Epithelial cell of esophagus (primary cell): ENCODE results near the gene AAR2.

Experiments
- DNase-seq: peaks from one replicate; pipeline ENCODE4 v3.0.0; 2010; ENCODE audit warnings: low read depth
- H3K4me3 ChIP-seq: 2 replicates; pipeline ENCODE4 v1.5.1; 2011; ENCODE audit warnings: mild to moderate bottlenecking, low read length, control low read depth
- TF ChIP-seq, protein P1 (sequence below): IDR thresholded peaks from 2 replicates; pipeline ENCODE4 v1.5.1; 2011; ENCODE audit warnings: low read depth, mild to moderate bottlenecking, low read length, control low read depth, inconsistent platforms; ENCODE audit not compliant: insufficient read depth; ENCODE audit errors: missing control alignments

AAR2 gene

DNA sequence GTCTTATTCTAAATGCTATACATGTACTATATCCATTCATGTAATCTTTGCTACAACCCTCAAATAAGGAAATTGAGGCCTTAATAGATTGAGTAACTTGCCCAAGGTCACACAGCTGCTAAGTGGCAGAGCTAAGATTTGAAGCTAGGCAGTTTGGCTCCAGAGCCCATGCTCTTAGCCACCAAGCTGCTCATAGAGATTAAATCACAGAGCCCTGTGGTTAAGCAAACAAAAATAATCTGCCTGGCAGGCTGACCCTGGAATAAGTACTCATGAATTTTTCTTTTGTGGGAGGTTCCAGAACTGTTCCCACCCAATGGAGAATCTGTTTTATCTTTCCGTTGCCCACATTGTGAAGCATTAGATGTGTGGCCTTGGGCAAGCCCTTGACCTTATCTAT is 7.4 kb downstream of the AAR2 start:
- H3K4me3 ChIP-seq = no peak overlapping the region
- TF ChIP-seq, protein P1, sequence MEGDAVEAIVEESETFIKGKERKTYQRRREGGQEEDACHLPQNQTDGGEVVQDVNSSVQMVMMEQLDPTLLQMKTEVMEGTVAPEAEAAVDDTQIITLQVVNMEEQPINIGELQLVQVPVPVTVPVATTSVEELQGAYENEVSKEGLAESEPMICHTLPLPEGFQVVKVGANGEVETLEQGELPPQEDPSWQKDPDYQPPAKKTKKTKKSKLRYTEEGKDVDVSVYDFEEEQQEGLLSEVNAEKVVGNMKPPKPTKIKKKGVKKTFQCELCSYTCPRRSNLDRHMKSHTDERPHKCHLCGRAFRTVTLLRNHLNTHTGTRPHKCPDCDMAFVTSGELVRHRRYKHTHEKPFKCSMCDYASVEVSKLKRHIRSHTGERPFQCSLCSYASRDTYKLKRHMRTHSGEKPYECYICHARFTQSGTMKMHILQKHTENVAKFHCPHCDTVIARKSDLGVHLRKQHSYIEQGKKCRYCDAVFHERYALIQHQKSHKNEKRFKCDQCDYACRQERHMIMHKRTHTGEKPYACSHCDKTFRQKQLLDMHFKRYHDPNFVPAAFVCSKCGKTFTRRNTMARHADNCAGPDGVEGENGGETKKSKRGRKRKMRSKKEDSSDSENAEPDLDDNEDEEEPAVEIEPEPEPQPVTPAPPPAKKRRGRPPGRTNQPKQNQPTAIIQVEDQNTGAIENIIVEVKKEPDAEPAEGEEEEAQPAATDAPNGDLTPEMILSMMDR = no peak
- no peak for DNase-seq

DNA sequence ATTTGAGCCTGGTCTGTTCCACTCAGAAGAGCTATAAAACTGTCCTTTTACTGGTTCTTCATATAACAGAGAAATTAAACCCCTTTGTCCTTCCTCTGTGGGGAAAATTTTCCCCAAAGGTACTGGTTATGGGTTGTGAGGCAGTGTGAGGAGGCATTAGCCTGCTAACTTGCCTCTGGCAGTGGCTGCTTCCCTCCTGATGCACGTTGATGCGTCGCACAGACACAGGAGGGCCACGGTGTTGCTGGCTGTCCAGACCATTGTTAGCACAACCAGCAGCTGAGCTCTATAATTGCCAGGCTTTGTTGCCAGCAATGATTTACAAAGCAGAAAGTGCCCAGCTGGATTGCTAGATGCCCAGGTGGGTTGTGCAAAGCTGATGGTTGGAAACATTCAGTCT is 10.1 kb downstream of the AAR2 start:
- no peak for DNase-seq
- no peak overlapping the region for H3K4me3 ChIP-seq
- TF ChIP-seq, protein P1 = no peak

DNA sequence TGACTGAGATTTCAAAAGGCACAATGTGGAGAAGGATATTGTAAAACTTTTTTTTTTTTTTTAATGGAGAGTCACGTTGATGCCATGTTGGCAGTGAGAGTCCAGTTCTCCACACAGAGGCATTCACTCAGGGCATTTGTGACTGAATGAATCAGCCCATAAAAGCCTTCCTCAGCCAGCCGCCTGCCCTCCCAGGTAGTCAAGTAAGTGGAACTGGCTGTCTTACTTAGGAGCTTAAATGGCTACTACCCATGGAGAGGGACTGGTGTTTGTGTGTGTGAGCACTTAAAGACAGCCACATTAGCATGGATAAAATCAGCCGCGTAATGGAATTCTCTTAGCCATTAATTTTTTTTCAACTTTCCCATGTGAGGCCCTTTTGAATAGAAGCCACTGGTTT is 12.6 kb downstream of the AAR2 start:
- DNase-seq = no peak
- H3K4me3 ChIP-seq = no peak overlapping the region
- TF ChIP-seq, protein P1 = no peak

DNA sequence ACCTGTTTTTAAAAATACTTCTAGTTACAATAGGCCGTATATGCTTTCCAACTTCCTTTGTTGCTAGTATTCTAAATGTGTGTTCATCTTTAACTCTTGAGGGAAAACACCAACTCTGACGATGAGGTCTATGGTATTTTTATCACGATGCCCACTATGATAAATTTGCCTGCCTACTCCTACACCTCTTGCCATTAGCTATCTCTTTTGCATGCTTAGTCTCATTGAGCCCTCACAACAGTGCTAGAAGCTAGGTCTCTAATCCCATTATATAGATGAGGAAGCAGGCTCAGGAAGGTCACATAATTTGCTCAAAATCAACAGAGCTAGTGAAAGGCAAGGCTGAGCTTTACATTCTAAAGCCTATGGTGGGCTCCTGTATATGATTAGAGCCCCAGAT is 13.2 kb downstream of the AAR2 start:
- TF ChIP-seq, protein P1 = no peak
- no peak for DNase-seq

DNA sequence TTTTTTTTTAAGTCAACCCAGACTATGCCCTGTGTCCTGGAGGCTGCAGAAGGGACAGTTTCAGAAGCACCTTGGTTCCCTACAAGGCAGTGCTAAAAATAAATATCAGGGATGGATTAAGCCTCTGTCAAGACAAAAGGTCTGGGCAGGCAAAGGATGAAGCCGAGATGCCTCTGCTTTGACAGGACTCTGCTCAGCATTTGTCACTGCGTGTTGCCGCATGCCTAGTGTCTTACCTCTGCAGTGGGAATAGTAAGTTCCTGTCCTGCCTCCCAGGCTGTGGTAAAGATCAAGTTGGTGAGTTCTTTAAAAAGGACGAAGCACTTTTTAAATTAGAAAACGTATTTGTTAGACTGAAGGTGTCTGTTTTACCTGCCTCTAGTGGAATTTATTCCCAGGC is 15.1 kb downstream of the AAR2 start:
- TF ChIP-seq, protein P1 = no peak
- H3K4me3 ChIP-seq = no peak overlapping the region
- DNase-seq = peak; percentile 85

More for the DNA sequence above, 13.2 kb downstream of the AAR2 start:
- no peak overlapping the region for H3K4me3 ChIP-seq

DNA sequence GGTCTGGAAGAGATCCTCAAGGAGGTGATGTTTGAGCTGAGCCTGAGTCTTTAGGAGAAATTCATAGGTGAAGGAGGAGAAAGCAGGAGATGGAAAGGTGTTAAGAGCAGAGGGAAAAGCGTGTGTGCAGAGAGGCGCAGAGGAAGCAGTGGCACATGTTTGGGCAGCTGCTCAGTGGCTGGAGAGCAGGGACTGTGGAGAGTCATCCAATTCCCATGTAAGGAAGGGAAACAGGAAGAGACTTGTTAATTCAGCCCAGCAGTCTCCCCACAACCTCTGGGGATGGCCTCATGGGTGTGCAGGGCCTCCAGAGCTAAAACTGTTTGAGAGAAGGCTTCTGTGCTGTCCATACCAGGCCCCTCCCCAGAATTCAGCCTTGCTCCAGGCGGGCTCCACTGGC is 16.2 kb downstream of the AAR2 start:
- DNase-seq = peak; percentile 81
- TF ChIP-seq, protein P1 = no peak
- no peak overlapping the region for H3K4me3 ChIP-seq

DNA sequence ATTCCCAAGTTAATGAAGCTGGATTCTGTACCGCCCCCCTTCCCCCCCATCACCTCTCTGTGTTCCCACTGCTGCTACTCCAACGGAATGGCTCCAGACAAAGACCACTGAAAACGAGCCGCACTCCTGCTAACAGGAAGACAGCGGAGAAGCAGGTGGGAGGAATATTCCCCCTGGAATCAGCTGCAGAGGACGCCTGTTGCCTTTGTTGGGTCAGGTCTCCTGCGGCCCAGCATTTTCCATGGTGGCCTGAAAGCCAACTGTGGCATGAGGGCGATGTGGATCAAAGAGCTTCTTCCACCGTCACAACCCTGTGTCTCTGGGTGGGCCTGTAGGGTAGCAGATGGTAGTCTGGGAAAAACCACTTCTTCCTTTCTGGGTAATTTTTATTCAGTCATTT is 16.8 kb downstream of the AAR2 start:
- H3K4me3 ChIP-seq = no peak overlapping the region
- no peak for DNase-seq
- TF ChIP-seq, protein P1 = no peak
